IPS-NIHi7 (cell line): ENCODE measurements around the gene CTIF.

Experiments
- DNase-seq: peaks from one replicate; pipeline ENCODE4 v3.0.0; 2012; ENCODE audit warnings: mixed read lengths; ENCODE audit errors: extremely low spot score

CTIF gene

GRCh38 chr18:48574667-48575300, 36.0 kb downstream of the CTIF start:
- DNase-seq = no peak

DNA sequence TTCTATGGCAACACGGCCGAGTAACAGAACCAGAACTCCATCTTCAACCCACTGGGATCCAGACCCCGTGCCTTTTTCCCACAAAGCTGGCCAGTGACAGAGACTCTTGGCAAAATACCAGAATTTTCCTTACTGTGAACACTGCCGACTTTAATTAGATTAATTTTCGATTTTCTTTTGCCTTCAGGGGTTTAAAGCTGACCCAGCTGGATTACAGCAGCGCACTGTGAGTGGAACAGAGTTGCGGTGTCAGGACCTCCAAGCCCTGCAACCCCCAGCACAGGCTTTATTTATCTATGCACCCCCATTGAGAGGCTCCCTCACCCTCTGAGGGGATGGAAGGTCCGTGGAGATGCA, 36.4 kb downstream of the CTIF start:
- no peak for DNase-seq

DNA sequence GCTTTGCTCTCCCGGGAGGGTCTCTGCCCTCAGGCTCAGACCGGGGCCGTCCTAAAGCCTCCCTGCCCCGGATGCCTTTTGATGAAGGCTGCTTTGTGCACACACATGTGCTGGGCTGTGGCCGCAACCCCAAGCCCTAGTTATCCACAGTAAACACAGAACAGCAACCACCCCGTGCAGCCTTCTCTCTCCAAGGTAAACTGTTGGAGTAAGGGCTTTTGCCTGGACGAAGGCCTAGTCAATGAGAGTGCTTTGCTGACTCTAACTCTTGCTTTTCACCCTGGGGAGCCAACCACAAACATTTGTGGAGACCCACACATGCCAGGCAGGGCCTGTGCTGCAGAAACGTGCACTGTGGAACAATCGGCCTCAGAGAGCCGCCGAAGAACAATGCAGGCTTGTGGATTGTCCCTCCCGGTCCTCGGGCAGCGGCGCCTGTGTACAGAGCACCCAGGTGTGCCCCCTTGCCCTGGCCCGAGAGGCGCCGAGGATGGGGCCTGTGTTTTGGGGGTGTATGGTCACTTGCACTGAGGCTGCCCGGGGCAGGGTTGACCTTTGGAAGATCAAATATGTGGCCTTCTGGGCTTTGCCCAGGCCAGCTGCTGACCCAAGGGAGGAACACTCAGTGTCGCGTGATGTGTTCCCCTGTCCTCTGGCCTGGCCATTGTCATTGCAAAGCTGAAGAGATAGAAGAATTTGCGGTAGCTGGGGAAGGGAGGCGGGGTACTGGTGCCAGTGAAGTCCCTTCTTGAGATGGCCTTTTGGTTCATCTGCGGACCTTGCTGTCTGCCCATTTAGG, 37.0 kb downstream of the CTIF start:
- DNase-seq = no peak

GRCh38 chr18:48576457-48576771, 37.6 kb downstream of the CTIF start:
- no peak for DNase-seq

DNA sequence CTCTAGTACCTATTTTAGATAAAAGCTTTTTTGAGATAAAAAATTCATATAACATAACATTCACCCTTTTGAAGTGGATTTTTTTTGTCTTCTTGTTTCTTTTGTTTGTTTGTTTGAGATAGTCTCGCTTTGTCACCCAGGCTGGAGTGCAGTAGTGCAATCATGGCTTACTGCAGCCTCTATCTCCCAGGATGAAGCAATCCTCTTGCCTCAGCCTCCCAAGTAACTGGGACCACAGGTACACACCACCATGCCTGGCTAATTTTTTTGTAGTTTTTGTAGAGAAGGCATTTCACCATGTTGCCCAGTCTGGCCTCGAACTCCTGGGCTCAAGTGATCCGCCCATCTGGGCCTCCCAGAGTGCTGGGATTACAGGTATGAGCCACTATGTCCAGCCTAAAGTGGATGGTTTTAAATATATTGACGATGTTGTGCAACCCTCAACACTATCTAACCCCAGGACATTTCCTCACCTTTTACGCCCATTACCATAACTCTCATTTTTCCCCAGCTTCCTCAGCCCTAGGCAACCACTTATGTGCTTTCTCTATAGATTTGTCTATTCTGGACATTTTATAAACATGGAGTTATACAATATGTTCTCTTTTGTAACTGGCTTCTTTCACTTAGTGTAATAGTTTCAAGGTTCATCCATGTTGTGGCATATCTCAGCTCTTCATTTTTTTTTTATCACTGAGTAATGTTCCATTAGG, 38.8 kb downstream of the CTIF start:
- DNase-seq = no peak

DNA sequence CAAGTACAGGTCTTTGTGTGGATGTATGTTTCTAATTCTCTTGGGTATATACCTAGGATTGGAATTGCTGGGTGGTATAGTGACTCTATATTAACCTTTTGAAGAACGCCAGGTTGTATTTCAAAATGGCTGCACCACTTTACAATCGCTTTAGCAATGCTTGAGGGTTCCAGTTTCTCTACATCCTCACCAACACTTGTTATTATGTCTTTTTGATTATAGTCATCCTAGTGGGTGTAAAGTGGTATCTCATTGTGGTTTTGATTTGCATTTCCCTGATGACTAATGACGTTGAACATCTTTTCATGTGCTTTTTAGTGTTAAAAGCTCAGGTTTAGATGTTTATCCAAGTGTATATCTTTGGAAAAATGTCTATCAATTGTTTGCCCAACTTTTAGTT, 39.5 kb downstream of the CTIF start:
- no peak for DNase-seq

GRCh38 chr18:48580066-48580465, 41.2 kb downstream of the CTIF start:
- DNase-seq = no peak

DNA sequence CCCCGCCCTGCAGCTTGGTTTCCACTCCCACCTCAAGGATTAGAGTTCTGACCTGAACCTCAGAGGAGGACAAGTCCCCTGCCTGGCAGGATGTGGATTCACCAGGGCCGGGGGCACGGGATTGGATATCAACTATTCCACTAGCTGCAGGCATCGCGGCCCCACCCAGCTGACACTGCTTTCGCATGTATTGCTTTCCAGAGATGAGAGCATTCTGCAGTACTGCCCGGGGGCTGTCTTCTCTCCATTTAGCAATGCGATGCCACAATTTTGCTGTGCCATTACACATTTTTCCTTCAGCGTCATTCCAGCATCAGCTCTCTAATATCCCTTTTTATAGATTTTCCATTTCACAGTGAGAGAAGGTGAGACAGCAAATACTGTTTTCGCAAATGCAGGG, 42.0 kb downstream of the CTIF start:
- peak; percentile 67 for DNase-seq

DNA sequence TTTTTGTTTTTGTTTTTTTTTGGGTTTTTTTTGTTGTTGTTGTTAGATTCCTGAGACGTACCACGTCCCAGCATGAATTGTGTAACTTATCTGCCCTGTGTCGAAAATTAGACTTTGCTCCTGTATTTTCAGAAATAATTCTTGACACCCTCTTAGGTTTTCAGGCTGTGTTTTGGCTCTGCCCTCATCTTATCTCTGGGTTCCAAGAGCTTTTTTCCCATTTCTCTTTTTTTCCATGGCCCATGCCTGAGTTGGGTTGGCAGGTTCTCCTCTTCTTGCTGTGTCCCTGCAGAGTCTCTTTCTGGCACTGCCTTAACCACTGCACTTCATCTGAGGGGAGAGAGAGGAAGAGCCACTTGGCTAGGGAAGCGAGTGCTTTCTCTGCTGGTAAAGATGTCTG, 42.4 kb downstream of the CTIF start:
- no peak for DNase-seq

DNA sequence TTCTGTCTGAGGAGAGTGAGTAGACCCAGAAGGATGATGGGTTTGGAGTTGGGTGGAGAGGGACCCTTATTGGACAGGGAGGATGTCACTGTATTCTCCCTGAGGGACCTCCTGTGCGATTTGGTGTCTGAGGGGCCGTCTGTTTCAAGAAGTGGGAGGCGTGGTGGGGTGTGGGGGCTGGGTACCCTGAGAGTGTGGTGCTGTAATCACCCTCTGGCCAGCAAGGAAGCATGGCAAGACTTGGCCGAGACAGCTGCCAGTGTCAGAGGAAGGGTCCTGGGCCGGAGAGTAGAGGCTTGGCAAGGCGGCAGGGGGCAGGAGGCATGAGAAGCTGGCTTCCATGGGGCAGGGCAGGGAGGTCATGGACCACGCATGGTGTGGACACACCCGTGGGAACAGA, 43.1 kb downstream of the CTIF start:
- no peak for DNase-seq

GRCh38 chr18:48582946-48583345, 44.1 kb downstream of the CTIF start:
- no peak for DNase-seq

GRCh38 chr18:48583573-48583972, 44.7 kb downstream of the CTIF start:
- no peak for DNase-seq

GRCh38 chr18:48589797-48590519, 51.1 kb downstream of the CTIF start:
- DNase-seq = no peak

DNA sequence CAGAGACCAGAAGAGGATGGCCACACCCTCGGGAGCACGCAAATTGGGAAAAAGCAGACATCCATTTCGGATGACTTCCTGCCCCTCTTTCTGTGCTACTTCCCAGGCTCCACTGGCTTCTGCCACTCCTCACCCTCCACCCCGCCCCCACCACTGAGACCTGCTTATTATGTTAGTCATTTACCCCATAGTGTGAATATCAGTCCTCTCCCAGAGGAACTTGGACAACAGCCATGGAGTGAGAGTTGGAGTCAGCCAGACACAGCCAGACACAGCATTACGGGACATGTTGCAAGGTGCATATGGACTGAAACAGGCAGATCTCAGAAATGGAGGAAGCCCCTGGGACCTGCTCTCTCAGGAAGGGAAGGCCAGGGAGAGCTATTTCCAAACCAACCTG, 51.8 kb downstream of the CTIF start:
- no peak for DNase-seq

DNA sequence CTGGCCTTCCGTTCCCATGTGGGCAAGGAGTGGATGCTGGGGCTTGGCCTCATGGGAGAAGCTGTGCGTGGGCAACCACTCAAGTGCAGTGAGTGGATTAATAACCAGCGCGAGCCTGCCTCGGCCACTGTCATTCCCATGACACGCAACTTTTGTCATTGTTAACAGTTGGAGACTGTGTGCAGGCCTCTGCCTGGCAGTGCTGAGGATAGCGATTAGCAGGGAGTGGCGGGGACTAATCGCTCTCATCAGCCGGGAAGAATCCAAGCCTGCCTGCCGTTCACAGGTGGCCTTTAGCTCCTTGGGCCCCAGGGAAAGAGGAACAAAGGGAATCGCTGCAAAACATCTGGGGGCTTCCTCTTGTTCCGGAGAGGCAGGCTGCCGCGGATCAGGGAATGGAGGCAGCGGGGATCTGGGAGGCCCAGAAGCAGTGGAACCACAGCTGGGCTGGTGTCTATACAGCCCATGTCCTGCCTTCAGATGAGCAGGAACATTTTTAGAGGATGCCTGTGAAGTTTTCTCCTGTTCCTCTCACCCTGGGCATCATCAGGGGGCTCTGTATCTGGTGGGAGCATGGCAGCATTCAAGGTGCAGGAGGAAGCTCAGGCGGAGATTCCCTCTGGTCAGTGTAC, 53.8 kb downstream of the CTIF start:
- DNase-seq = no peak

GRCh38 chr18:48594471-48595094, 55.8 kb downstream of the CTIF start:
- no peak for DNase-seq

GRCh38 chr18:48595703-48596218, 56.9 kb downstream of the CTIF start:
- no peak for DNase-seq

- no peak for DNase-seq
Observed at GRCh38 chr18:48597110-48597509, 58.3 kb downstream of the CTIF start.

GRCh38 chr18:48597671-48598070, 58.8 kb downstream of the CTIF start:
- no peak for DNase-seq

DNA sequence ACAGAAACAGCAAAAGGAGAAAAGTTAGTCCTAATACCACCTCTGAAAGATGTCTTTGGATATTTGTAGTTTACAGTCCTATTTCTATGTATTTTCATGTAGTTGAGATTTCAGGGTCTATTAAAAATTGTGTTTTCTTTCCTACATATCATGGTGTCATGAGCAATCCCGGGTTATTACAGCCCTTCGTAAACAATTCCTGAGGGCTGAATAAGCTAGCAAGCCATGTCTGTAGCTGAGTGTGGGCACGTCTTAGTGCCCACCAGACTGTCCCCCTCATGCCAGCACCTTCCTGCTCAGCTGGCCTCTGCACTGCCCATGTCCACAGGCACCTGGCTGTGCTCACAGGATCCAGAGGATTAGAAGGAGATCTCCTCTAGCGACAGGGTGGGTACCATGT, 60.6 kb downstream of the CTIF start:
- no peak for DNase-seq

DNA sequence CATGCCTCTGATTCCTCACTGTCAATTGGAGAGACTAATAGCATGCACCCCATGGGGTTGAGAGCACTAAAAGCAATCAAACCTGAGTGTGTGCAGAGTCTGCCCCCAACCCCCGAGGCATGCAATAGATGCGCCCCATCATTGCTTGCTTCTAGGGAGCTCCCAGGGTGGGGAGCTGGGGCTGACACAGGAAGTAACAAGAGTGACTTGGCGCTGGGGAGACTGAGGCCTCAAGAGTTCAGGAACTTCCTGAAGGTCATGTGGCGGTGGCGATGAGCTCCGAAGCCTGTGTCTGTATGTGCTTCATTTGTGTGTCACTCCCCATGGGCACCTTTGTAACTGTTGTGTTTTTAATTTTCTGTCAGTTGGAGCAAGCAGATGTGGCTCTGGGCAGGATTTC, 61.2 kb downstream of the CTIF start:
- no peak for DNase-seq
